Right renal cortex interstitium (tissue), 3 donors: ENCODE measurements around the gene STK38. TPM values are rescaled to one million over a fixed set of nuclear protein-coding genes. Genes with fewer than 3 reads are reported as not detected.

ENCODE experiments used
- DNase-seq, 3 donors: peaks; one replicate each; pipeline ENCODE4 v3.0.0-alpha.2; 2013; ENCODE audit warnings: low read depth in 3 of 3, low spot score in 2 of 3
- polyA plus RNA-seq, 3 donors: library from polyadenylated mRNA; unstranded; fragments of 120-200 nt; gene quantifications; one replicate each; pipeline ENCODE4 v1.2.1, GENCODE V29; 2013; ENCODE audit not compliant: insufficient read length in 3 of 3

Gene STK38
- polyA plus RNA-seq, 3 donors: 47.4 to 54.7 (median 48.5) TPM

DNA sequence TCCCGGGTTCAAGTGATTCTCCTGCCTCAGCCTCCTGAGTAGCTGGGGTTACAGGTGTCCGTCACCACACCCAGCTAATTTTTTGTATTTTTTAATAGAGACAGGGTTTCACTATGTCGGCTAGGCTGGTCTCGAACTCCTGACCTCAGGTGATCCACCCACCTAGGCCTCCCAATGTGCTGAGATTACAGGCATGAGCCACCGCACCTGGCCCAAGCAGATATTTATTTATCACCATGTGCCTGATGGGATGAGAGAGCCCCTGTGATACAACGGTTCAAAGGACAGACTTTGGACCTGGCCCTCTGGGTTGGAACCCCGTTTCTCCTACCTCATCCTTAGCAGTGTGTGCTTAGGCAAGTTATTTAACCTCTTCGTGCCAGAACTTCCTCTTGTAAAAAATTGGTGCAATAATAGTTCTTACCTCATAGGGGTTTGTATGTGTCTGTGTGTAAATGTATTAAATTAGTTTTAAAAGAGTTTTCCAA is 19.2 kb upstream of the STK38 start:
- DNase-seq: no peak

GRCh38 chr6:36563928-36564284 is 16.6 kb upstream of the STK38 start:
- DNase-seq: no peak

DNA sequence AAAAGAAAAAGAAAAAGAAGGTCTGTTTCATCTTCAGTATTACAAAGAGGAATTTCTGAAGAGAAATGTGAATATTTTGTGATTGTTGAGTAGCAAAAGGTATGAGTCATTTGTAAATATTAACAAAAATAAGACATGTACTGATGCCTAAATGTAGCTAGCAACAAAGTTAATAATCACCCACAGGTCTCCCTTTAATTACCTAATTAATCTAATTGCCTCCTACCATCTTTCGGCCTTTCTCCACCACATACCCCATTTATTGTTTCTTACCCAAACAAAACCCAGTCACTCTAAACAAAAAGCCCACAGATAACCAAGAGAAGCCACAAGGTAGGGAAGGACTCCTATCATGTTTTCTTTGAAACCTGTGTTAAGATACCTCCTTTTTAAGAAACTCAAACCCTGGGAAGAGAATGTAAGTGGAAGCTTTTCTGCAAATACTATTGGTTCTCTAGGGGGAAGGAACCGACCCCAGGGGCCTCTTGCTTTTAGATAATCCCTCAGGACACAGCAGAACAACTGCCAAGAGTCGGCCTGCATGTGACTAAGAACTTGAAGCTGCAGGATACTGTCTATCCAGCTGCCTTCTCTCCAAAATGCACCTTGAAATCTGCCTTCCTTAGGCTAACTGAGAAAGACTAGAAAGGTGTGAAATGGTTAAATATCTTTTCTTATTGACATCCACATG is 16.1 kb upstream of the STK38 start:
- no peak for DNase-seq

- DNase-seq: no peak
Measured at GRCh38 chr6:36560822-36561221, 13.5 kb upstream of the STK38 start.

DNA sequence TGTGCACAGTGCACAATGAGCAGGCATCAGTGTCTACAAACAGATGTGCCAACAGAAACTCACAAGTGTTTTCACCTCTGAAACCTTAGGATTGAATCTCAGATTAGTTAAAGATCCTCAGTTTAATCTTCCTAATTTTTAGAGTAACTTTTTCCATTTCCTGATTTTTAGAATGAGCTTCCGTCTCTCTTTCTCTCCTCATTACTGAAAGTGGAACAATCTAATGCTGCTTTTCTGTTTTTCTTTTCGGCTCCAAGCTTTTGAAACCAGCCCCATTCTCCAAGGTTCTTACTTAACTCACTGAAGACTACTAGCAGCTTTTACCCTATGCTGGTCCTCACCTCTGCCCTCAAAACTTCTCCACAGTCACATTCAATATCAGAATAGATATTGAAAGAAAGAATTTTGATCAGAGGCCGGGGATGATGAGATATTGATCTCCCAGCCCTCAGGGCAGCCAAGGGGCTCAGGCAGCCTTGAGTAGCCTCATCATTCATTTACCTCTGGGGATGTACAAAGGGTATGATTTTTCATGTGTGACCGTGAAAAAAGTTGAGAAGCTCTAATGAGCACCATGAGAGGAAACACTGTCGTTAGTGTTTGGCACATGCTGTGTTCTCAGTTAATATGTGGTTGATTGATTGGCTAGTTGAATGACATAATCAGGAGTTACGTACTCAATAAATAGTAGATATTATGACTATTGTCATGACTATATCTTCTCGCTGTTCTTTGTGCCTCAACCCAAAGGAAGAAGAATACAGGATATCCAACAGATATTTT is 11.9 kb upstream of the STK38 start:
- DNase-seq: no peak

DNA sequence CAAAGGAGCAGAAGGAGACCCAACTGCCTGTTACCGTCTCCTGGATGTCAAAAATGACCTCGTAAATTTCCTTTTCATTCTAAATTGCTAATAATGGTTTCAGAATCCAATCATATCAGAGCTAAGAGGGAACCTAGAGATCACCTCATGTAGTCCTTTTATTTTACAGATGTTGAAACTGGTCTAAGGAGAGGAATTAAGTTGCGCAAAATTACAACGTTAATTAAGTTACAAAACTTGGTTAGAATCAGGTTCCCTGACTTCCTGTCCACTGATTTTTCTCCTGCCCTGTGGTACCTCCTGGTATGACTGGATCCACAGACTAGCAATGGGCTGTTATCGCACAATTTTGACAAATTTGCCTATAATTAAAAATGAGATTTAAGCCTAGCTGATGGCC is 9.0 kb upstream of the STK38 start:
- DNase-seq: no peak

DNA sequence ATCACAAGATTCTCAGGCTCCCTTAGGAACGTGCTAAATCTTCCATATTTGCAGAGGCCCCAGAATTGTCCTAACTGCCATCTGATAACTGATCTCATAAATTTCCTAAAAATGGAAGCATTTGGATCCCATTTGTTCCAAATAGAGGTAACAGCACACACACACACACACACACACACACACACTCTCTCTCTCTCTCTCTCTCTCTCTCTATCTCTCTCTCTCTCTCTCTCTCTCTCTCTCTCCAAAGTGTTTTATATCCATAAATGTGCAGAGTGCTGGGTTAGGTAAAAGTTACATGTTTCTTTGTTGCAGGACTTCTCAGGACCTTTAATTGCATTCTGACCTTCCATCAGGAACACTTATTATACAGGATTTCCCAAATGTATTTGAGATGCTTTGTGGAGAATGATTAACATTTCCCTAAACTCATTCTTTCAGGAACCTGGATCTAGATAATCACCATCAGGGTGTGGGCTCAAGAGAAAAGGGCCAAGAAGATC is 8.5 kb upstream of the STK38 start:
- no peak for DNase-seq

- DNase-seq: no peak
Measured at GRCh38 chr6:36550473-36551000, 3.3 kb upstream of the STK38 start.

DNA sequence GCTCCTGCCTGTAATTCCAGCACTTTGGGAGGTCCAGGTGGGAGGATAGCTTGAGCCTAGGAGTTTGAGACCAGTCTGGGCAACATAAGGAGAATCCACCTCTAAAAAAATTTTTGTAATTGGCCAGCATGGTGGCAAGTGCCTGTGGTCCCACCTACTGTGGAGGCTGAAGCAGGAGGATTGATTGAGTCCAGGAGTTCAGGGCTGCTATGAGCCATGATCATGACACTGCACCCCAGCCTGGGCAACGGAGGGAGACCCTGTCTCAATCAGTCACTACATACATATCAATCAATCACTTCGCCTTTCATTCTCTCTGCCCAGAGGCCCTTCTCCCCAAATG is 1.1 kb upstream of the STK38 start:
- DNase-seq: no peak

GRCh38 chr6:36547646-36548400 is 544 bp upstream of the STK38 start:
- DNase-seq: no peak

GRCh38 chr6:36546308-36546919 is 865 bp downstream of the STK38 start:
- peak in 2 of 3 donors; percentile 8 to 23 for DNase-seq

DNA sequence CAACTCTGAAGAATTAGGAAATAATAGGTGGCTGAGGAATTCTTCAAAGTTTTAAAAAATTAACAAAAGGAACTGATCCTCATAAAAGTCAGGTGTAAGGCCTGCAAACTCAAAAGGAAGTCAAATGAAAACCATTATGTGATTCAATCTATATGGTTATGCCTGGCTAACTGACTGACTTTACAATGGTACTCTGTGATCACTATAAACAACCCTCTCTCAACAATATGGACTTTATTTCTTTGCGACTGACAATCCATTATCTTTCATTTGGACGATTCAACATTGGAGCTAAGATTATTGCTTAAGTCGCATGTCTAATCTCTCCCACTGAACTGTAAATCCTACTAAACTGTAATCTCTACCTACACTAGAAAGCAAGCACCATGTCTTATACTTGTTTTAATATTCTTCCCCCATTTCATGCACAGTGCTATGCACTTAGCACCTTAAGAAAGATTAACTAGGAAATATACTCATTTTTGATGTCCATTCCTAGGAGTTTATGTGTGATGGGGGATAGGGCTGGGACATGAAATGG is 1.4 kb downstream of the STK38 start:
- no peak for DNase-seq

GRCh38 chr6:36544228-36544627 is 3.1 kb downstream of the STK38 start:
- DNase-seq: no peak

- no peak for DNase-seq
Measured at GRCh38 chr6:36542041-36542440, 5.2 kb downstream of the STK38 start.

DNA sequence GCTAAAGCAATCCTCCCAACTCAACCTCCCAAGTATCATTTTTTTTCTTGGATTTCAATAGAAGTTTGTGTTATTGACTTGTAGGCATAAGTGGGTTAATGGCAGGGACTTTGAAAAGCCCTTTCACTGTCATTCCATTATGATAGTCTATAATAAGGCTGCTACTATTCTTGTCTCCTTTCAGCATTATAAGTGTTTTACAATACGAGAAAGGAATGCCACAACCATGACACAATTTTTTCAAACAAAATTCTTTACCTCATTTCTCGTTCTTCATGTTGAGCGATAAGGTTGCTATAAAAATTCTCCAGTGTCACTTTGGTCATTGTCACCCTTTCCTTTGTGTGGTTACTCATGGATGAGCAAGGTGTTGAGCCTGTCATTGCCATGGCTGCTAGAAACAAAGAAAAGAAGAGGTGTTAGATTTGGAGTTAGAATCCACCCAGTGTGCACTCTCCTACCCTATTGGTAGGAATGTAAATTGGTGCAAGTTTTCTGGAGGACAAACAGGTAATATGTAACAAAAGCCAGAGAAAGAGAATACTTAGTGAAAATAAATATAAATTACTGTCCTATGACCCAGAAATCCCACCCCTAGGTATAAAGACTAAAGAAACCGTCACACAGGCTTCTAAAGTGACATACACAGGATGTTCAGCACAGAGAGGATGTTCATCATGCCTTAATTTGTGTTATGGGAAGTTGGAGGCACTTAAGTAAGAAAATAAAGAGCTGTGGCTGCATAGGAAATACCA is 7.3 kb downstream of the STK38 start:
- DNase-seq: no peak

- DNase-seq: no peak
Measured at GRCh38 chr6:36536873-36537547, 10.3 kb downstream of the STK38 start.

DNA sequence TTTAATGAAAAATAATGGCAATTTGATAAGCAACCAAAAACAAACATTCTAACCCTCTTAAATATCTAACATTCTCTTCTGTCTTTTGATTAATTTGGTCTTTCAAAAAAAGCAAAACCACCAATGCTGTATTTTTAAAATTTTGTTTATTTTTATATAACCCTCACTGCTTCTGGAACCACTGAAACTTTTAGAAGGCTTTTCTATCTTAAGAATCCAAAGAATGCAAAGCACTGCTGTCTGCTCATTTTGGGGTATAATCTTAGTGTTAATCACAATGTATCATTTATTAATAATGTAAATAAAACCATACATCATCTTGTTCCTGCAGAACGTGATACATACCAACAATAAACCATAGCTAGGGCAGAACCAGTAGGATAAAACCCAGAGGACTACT is 14.0 kb downstream of the STK38 start:
- DNase-seq: no peak

DNA sequence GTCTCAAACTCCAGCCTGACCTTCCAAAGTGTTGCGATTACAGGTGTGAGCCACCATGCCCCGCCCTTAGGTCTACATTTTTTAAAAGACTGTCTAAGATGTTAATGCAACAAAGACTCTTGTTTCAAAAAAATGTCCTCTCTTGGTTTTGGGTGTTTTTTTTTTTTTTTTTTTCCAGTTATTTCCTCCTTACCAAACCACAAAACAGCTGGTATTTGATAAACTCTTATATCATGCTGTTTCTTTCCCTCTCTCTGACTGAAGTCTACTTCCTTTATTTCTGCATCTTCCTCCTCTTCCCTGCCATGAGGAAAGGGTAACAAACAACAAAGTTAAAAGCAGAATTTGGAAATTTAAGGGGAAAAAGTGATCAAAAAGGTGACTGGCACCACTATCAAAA is 21.2 kb downstream of the STK38 start:
- no peak for DNase-seq

- DNase-seq: no peak
Measured at GRCh38 chr6:36525346-36525745, 21.9 kb downstream of the STK38 start.
